CD14-positive monocyte (primary cell): Measurements from ENCODE around the gene MPZL3. TPM values are rescaled to one million over a fixed set of nuclear protein-coding genes. Genes with fewer than 3 reads are reported as not detected.

Experiments
- DNase-seq, 3 donors: peaks; one replicate each; pipeline ENCODE4 v3.0.0-alpha.2; 2011 to 2022
- H2AFZ ChIP-seq: 2 replicates; pipeline ENCODE4 v1.6.0; 2012; ENCODE audit warnings: mild to moderate bottlenecking, low read depth, low read length, inconsistent platforms; ENCODE audit not compliant: insufficient read depth, poor library complexity, severe bottlenecking
- H3K27ac ChIP-seq, 2 donors: 1 replicate in 1 of 2; 2 replicates in 1 of 2; pipeline ENCODE4 v1.5.1; 2012 to 2013; ENCODE audit warnings: low read length in 2 of 2, control low read depth in 1 of 2, inconsistent platforms in 1 of 2, low read depth in 1 of 2, mild to moderate bottlenecking in 1 of 2
- H3K27me3 ChIP-seq, 2 donors: one replicate each; pipeline versions ENCODE4 v1.6.0 to v1.6.1; 2011 to 2013; ENCODE audit warnings: low read length in 2 of 2; ENCODE audit not compliant: control insufficient read depth in 2 of 2, insufficient read depth in 2 of 2
- H3K36me3 ChIP-seq, 2 donors: replicated peaks in 1 of 2; 1 replicate in 1 of 2; 2 replicates in 1 of 2; pipeline versions ENCODE4 v1.5.1 to v1.6.1; 2012 to 2013; ENCODE audit warnings: low read length in 2 of 2, control low read depth in 1 of 2, inconsistent platforms in 1 of 2, mild to moderate bottlenecking in 1 of 2; ENCODE audit not compliant: insufficient read depth in 2 of 2, control insufficient read depth in 1 of 2
- H3K4me1 ChIP-seq, 2 donors: 1 replicate in 1 of 2; 2 replicates in 1 of 2; pipeline versions ENCODE4 v1.5.1 to v1.6.1; 2012 to 2013; ENCODE audit warnings: low read length in 2 of 2, control low read depth in 1 of 2, inconsistent platforms in 1 of 2, mild to moderate bottlenecking in 1 of 2, moderate library complexity in 1 of 2; ENCODE audit not compliant: insufficient read depth in 2 of 2, control insufficient read depth in 1 of 2
- H3K4me2 ChIP-seq: replicated peaks from 2 replicates; pipeline ENCODE3; 2012; ENCODE audit warnings: low read length, moderate library complexity, mild to moderate bottlenecking; ENCODE audit not compliant: poor library complexity, severe bottlenecking; ENCODE audit errors: extremely low read depth
- H3K4me3 ChIP-seq, 3 experiments: fragments of 200-600 bp in 1 of 3; sonication (generic) in 1 of 3; replicated peaks in 1 of 3; 1 replicate in 2 of 3; 2 replicates in 1 of 3; pipeline ENCODE4 v1.5.1; 2011 to 2013; ENCODE audit warnings: low read length in 3 of 3, mild to moderate bottlenecking in 3 of 3, control low read depth in 2 of 3, low read depth in 2 of 3, inconsistent platforms in 1 of 3, moderate library complexity in 1 of 3
- H3K79me2 ChIP-seq: 2 replicates; pipeline ENCODE4 v1.6.0; 2012; ENCODE audit warnings: mild to moderate bottlenecking, control low read depth, inconsistent platforms, low read length, moderate library complexity; ENCODE audit not compliant: insufficient read depth
- H3K9ac ChIP-seq: 2 replicates; pipeline ENCODE4 v1.6.0; 2017; ENCODE audit warnings: low read length, mild to moderate bottlenecking; ENCODE audit not compliant: insufficient read depth, poor library complexity, severe bottlenecking
- H3K9me3 ChIP-seq, 2 donors: replicated peaks in 1 of 2; 1 replicate in 1 of 2; 2 replicates in 1 of 2; pipeline versions ENCODE4 v1.5.1 to v1.6.1; 2012 to 2013; ENCODE audit warnings: low read length in 2 of 2, control low read depth in 1 of 2; ENCODE audit not compliant: control insufficient read depth in 1 of 2, insufficient read depth in 1 of 2
- H4K20me1 ChIP-seq: 2 replicates; pipeline ENCODE4 v1.6.0; 2012; ENCODE audit warnings: mild to moderate bottlenecking, low read length, control low read depth, moderate library complexity; ENCODE audit not compliant: insufficient read depth
- H3K27ac Mint-ChIP-seq, 7 donors: one replicate each; pipeline ENCODE4 v1.8.0; 2020; ENCODE audit warnings: mild to moderate bottlenecking in 7 of 7, mixed read lengths in 7 of 7, moderate library complexity in 6 of 7, inconsistent platforms in 2 of 7
- H3K27me3 Mint-ChIP-seq, 3 donors: one replicate each; pipeline ENCODE4 v1.8.0; 2021 to 2022; ENCODE audit warnings: low read depth in 3 of 3, mild to moderate bottlenecking in 3 of 3, mixed read lengths in 3 of 3, moderate library complexity in 3 of 3, inconsistent platforms in 1 of 3
- H3K36me3 Mint-ChIP-seq, 2 donors: one replicate each; pipeline ENCODE4 v1.8.0; 2020; ENCODE audit warnings: mixed read lengths in 2 of 2, inconsistent platforms in 1 of 2, mild to moderate bottlenecking in 1 of 2
- H3K4me1 Mint-ChIP-seq: one replicate; pipeline ENCODE4 v1.8.0; 2020; ENCODE audit warnings: mild to moderate bottlenecking, mixed read lengths
- H3K4me3 Mint-ChIP-seq, 2 donors: one replicate each; pipeline ENCODE4 v1.8.0; 2020; ENCODE audit warnings: mild to moderate bottlenecking in 2 of 2, mixed read lengths in 2 of 2, moderate library complexity in 1 of 2
- H3K9me3 Mint-ChIP-seq, 7 donors: one replicate each; pipeline ENCODE4 v1.8.0; 2020 to 2022; ENCODE audit warnings: mixed read lengths in 7 of 7, mild to moderate bottlenecking in 6 of 7, moderate library complexity in 6 of 7, inconsistent platforms in 2 of 7
- WGBS: methylation state at CpG from one replicate; pipeline ENCODE4 v1.1.5; 2013; ENCODE audit warnings: missing lambda C conversion rate; ENCODE audit not compliant: insufficient coverage; 5-methylcytosine and 5-hydroxymethylcytosine counted together
- intact Hi-C, 2 donors: fragments of 100-400 bp; cut with micrococcal nuclease; formaldehyde crosslinking; loops; one replicate each; pipeline versions ENCODE4 v1.15.0 to v1.15.1; 2023
- polyA plus RNA-seq, 3 donors: library from polyadenylated mRNA; depleted of rRNA in 1 of 3; unstranded in 2 of 3; stranded (reverse) in 1 of 3; fragments of 300-500 nt in 2 of 3; fragments of >200 nt in 1 of 3; fragmentation: Illumina TruSeq in 2 of 3; gene quantifications; 1 replicate in 2 of 3; 2 replicates in 1 of 3; pipeline ENCODE4 v1.2.3, GENCODE V29; 2012 to 2021
- TF ChIP-seq, protein P1 (sequence below): fragments of 200-600 bp; IDR thresholded peaks from one replicate; pipeline ENCODE4 v1.8.0; 2022; ENCODE audit warnings: antibody characterized with exemption, mild to moderate bottlenecking

MPZL3 gene
- polyA plus RNA-seq, 3 donors = 4.2 to 8.5 (median 8.0) TPM

- intact Hi-C loops = loop anchor here in 1 of 2 donors (10.0 kb wide), 1 partner anchor 74 kb away; no protein-coding TSS in a partner anchor
These were observed 32.9 kb downstream of the MPZL3 start for GRCh38 chr11:118219244-118219643.

GRCh38 chr11:118217575-118217974, 34.6 kb downstream of the MPZL3 start:
- peaks cover 4 to 40% of the 10 kb centered on the region in 2 donors for H3K36me3 ChIP-seq
- peak overlapping the region; percentile 79 to 95 (median 87) for H3K27ac Mint-ChIP-seq
- peaks cover 0 to 3% (median 1%) of the 10 kb centered on the region in 3 donors for H3K27me3 Mint-ChIP-seq
- H3K9me3 ChIP-seq = no peaks in the 10 kb centered on the region
- peaks cover 99 to 100% of the 10 kb centered on the region in 2 donors for H3K4me1 ChIP-seq
- no CpG with 5 or more reads among the region's 3 CpGs for WGBS
- H3K9me3 Mint-ChIP-seq = peaks cover 0 to 2% (median 0%) of the 10 kb centered on the region in 7 donors
- H3K27ac ChIP-seq = peak overlapping the region; percentile 9 to 82
- peak overlapping the region in 2 of 3 experiments; percentile 4 to 82 for H3K4me3 ChIP-seq
- peaks cover 98% of the 10 kb centered on the region for H3K4me1 Mint-ChIP-seq
- peak overlapping the region; percentile 7 for H3K9ac ChIP-seq
- intact Hi-C loops = loop anchor here in 1 of 2 donors (10.0 kb wide), 1 partner anchor 73 kb away; no protein-coding TSS in a partner anchor
- no peak overlapping the region for H2AFZ ChIP-seq
- H3K4me2 ChIP-seq = peak overlapping the region; percentile 78
- peak in 2 of 3 donors; percentile 45 to 55 for DNase-seq
- TF ChIP-seq, protein P1, sequence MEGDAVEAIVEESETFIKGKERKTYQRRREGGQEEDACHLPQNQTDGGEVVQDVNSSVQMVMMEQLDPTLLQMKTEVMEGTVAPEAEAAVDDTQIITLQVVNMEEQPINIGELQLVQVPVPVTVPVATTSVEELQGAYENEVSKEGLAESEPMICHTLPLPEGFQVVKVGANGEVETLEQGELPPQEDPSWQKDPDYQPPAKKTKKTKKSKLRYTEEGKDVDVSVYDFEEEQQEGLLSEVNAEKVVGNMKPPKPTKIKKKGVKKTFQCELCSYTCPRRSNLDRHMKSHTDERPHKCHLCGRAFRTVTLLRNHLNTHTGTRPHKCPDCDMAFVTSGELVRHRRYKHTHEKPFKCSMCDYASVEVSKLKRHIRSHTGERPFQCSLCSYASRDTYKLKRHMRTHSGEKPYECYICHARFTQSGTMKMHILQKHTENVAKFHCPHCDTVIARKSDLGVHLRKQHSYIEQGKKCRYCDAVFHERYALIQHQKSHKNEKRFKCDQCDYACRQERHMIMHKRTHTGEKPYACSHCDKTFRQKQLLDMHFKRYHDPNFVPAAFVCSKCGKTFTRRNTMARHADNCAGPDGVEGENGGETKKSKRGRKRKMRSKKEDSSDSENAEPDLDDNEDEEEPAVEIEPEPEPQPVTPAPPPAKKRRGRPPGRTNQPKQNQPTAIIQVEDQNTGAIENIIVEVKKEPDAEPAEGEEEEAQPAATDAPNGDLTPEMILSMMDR = no peak
- H3K4me3 Mint-ChIP-seq = peak overlapping the region; percentile 62 to 88
- no peaks in the 10 kb centered on the region for H3K27me3 ChIP-seq
- H4K20me1 ChIP-seq = peaks cover 15% of the 10 kb centered on the region
- H3K79me2 ChIP-seq = peaks cover 95% of the 10 kb centered on the region
- H3K36me3 Mint-ChIP-seq = peaks cover 60 to 79% of the 10 kb centered on the region in 2 donors

More at GRCh38 chr11:118219244-118219643, 32.9 kb downstream of the MPZL3 start:
- peaks cover 94% of the 10 kb centered on the region for H3K4me1 Mint-ChIP-seq
- peak overlapping the region in 2 of 3 experiments; percentile 19 to 82 for H3K4me3 ChIP-seq
- no peak overlapping the region for H3K9ac ChIP-seq
- peaks cover 97% of the 10 kb centered on the region for H3K79me2 ChIP-seq
- peak overlapping the region; percentile 69 to 88 for H3K4me3 Mint-ChIP-seq
- H3K27me3 ChIP-seq = no peaks in the 10 kb centered on the region
- H3K27me3 Mint-ChIP-seq = peaks cover 0 to 2% (median 0%) of the 10 kb centered on the region in 3 donors
- H3K4me2 ChIP-seq = peak overlapping the region; percentile 78
- H3K27ac Mint-ChIP-seq = peak overlapping the region; percentile 26 to 93 (median 79)
- no peak overlapping the region for H2AFZ ChIP-seq
- peaks cover 15% of the 10 kb centered on the region for H4K20me1 ChIP-seq
- H3K36me3 Mint-ChIP-seq = peaks cover 60 to 72% of the 10 kb centered on the region in 2 donors
- no peaks in the 10 kb centered on the region for H3K9me3 ChIP-seq
- H3K9me3 Mint-ChIP-seq = no peaks in the 10 kb centered on the region
- H3K36me3 ChIP-seq = peaks cover 3 to 41% of the 10 kb centered on the region in 2 donors
- peaks cover 85 to 90% of the 10 kb centered on the region in 2 donors for H3K4me1 ChIP-seq
- peak overlapping the region; percentile 20 to 82 for H3K27ac ChIP-seq
- no peak for DNase-seq
- TF ChIP-seq, protein P1 = no peak
